NCI-H2196 treated with DMSO at 0.1 percent for 48 hours (cell line): ENCODE data around the gene FAM240B.

ENCODE experiments used
- DNase-seq: peaks from one replicate; lab custom pipeline; 2025; ENCODE audit not compliant: unreplicated experiment; lab: John Stamatoyannopoulos, UW

FAM240B gene

GRCh38 chr9:38720083-38720745, at the start of gene FAM240B:
TSS of gene FAM240B (minus strand) at chr9:38720133. CDS start at chr9:38703999, 16,134 bp downstream.
- no peak for DNase-seq

DNA sequence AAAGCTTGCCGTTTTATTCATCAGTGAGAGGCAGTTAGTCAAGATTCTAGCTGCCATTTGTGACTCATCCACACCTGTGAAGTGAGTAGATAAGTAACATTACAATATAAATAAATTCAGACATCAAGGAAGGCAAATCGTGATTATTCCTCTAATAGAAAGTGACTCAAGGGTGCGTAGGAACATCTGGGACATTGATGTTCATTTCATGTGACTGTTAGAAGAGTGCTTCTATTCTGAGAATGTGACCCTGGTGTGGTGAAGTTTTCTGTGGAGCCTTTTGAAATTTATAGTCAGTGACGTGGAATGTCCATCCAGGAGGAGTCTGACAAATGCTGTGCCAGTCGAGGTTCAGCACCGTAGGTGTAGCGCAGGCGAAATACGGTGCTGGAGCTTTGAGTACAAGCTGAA, 48.4 kb upstream of the FAM240B start:
- no peak for DNase-seq

DNA sequence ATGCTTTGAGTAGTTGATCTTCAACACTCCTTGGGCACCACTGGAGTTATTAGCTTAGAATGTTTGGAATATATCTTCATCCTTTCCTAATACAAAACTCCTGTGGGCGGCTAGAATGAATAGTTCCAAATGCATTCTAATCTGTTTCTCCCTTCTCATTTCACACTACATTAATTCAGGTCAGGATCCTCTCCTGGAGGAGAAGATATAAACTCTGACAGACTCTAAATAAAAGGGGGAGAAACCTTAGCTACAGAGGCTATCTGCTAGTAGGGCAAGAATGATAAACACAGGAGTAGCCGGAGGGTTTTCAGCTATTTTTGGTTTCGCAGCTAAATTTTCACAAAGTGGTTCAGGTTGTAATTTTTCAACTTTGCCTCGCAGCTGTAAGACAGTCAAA, 45.2 kb upstream of the FAM240B start:
- DNase-seq: no peak

- DNase-seq: no peak
These were observed 42.1 kb upstream of the FAM240B start for GRCh38 chr9:38761999-38762398.

GRCh38 chr9:38761339-38761738, 41.4 kb upstream of the FAM240B start:
- DNase-seq: no peak

- DNase-seq: no peak
These were observed 36.8 kb upstream of the FAM240B start for GRCh38 chr9:38756702-38757101.

DNA sequence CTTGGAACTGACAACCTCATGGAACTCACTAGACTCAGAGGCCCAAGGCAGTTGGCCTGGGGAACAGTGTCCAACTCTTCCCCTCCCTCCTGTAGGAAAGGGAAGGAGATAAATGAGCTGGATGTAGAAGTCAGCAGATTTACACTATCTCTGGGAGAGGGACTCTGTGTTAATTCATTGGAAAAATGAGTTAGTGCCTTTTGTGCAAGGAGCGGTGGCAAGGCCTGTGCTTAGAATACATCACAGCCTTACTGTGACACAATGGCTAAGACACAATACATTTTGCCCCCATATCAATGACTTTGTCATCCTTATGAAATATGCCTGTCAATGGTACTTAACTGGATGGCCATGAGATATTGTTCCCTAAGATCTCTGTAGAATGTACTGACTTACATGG, 28.0 kb upstream of the FAM240B start:
- DNase-seq: no peak

- no peak for DNase-seq
These were observed 27.1 kb upstream of the FAM240B start for GRCh38 chr9:38747067-38747466.

DNA sequence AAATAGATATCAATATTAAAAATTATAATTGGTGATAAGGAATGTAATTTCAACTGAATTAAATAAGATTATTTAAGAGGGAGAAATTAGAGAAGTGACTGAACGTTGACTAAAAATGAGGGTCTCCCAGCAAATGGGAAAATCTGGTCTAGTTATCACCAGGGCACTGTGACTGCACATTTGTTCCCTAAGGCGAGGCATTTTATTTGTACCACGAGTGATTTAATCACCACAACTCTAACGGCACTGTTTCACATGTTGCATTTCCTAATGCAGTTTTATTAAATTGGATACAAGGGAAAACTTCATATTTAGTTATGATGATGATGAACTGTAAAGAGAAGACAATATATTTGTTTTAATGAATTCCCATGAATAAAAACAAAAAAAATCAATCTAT, 26.4 kb upstream of the FAM240B start:
- DNase-seq: no peak

DNA sequence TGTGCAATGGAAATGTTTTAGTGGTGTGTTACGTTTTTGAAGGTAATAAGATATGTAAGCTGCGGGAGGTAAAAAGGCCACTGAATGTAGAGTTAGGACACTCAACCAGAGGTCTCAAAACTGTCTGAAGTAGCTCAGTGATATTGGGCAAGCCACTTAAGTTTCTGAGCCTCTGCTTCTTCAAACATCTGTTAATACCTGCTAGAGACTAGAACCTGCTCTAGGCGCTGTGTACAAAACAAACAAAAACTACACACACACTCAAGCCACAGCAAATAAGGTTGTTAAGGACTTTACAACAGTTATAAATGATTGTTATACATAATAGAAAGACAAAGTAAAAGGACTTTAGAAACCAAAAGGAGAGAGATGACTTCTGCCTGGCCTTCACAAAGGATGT, 24.6 kb upstream of the FAM240B start:
- no peak for DNase-seq

GRCh38 chr9:38737246-38737645, 17.3 kb upstream of the FAM240B start:
- DNase-seq: no peak

GRCh38 chr9:38734831-38735230, 14.9 kb upstream of the FAM240B start:
- DNase-seq: no peak

DNA sequence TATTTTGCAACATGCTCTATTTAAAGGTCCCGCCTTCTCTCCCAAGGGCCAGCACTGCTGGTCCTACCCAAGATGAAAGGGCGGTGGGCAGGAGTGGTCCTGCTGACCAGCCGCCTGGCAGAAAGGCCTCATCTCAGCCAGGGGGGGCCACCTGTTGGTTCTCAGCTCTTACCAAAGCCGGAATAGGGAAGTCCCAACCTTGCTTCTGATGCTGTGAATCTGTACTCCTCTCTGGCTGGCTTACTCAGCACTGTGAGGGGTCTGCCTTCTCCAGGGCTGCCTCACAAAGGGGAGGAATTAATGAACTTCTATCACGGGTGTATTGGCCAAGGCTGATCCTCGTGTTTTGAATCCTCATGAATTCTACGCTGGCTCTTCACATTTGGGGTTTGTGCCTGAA, 13.6 kb upstream of the FAM240B start:
- DNase-seq: no peak

DNA sequence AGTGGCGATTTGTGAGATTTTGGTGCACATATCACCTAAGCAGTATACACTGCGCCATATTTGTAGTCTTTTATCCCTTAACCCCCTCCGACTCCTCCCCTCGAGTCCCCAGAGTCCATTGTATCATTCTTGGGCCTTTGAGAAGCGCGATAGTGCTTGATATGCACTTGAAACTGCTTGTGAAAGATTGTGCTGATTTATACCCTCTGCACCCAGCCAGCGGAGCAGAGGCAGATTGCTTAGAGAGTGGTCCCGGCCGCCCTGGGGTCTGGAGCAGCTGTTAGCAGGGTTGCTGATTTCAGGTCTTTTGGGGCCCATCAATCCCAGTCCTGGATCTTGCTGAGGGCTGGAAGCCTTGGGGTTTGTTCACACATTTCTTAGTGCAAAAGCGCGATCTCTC, 13.0 kb upstream of the FAM240B start:
- no peak for DNase-seq

GRCh38 chr9:38727497-38728001, 7.6 kb upstream of the FAM240B start:
- DNase-seq: no peak

DNA sequence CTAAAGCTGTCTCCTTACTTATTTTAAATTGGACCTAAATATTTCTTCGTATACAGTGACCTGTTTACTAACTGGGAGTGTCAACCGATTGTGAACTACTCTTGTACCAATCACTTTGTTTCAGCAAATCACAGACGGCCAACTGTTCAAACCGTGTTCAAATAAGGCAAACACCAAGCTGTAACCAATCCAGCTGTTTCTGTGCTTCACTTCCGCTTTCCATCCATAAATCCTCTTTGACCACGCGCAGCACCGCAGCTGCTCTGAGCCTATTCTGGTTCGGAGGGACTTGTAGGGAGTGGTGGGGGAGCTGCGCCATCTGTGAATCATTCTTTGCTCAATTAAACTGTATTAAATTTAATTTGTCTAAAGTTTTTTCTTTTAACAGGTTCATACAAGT, 4.8 kb upstream of the FAM240B start:
- DNase-seq: no peak

- DNase-seq: no peak
These were observed 1.8 kb downstream of the FAM240B start for GRCh38 chr9:38718148-38718547.

DNA sequence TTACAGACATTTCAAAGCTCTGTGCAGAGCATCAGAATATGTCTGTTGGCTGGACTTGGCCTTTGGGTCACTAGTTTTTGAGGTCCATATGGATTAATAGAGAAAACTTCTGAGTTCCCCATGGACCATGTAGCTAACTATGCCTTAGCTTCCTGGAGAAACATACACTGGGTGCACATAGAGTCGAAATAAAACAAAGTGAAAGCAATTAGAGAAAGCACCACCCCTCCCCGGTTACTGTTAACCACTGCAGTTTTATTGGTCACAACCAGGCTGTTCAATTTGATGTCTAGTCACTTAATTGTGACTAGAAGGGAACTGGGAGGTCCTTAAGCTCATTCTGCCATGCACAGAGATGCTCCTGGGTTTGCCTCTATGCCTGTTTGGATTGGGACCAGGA, 4.2 kb downstream of the FAM240B start:
- no peak for DNase-seq

DNA sequence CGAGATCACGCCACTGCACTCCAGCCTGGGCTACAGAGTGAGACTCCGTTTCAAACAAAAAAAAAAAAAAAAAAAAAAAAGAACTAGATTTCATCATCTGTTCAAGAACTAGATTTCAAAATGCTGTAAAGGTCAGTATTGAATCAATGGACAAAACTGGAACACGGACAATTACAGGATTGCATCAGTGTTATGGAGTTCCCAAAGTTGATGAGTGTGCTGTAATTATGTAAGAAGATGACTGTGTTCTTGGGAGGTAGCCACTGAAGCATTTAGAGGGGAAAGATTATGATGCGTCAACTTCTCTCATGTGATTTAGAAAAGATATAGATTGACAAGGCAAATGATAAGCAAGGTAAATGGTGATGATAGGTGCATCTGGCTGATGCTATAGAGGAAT, 6.5 kb downstream of the FAM240B start:
- DNase-seq: no peak

DNA sequence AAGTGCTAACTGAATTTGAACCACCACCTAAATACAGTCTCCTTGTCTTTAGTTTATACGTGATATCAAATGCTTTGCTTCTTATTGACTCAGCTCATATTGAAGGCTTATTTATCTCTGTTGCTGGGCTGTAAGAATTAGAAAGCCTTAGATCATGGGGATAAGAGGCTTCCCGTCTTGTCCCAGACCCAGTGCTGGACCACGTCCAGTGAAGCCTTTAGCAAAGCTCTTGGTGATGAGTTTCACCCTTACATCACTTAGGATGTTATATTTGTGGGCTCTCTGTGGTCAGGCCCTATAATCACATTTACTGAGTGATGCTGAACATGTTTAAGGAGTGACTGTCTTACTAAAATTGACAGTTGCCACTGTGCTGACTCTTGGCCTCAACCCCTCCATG, 11.2 kb downstream of the FAM240B start:
- DNase-seq: no peak

GRCh38 chr9:38707885-38708637, 11.9 kb downstream of the FAM240B start:
- no peak for DNase-seq

DNA sequence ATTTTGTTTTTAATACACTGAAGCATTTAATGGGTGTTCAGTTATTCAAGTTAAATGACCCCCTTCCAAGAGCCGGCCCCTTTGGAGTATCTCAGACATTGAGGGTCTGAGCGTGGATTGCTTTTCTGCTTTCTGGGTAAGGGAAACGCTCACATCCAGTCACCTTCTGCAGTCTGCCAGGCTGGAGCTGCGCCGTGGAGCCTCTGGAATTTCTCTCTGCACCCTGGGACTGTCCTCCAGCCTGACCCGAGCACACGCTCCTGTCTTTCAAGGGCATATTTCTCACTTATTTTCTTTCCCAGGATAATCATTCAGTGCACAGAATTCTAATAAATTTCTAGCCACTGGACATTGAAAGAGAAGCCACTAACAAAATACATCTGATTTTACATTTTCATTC, 13.4 kb downstream of the FAM240B start:
- no peak for DNase-seq

- no peak for DNase-seq
These were observed 14.0 kb downstream of the FAM240B start for GRCh38 chr9:38705917-38706316.
